GM12878 (cell line): ENCODE results near the gene PITPNM1. TPM values are rescaled to one million over a fixed set of nuclear protein-coding genes. Genes with fewer than 3 reads are reported as not detected.

Experiments used
- ASH2L ChIP-seq: fragments of 300-600, 200-600 bp; sonication (generic); IDR thresholded peaks from 2 replicates; pipeline ENCODE4 v1.6.1; 2017; ENCODE audit warnings: low read depth, mild to moderate bottlenecking, borderline replicate concordance
- ATF7 ChIP-seq: fragments of 450-650 bp; IDR thresholded peaks from 2 replicates; pipeline ENCODE4 v1.6.1; 2016; ENCODE audit warnings: low read depth, mild to moderate bottlenecking
- CHD4 ChIP-seq: fragments of 200-600 bp; sonication (generic); IDR thresholded peaks from 2 replicates; pipeline ENCODE4 v1.6.1; 2016; ENCODE audit warnings: mild to moderate bottlenecking
- IKZF1 ChIP-seq: fragments of 450-650 bp; conservative IDR thresholded peaks from 2 replicates; pipeline ENCODE4 v1.6.1; 2017; ENCODE audit warnings: antibody characterized with exemption, mild to moderate bottlenecking
- MEF2A ChIP-seq: IDR thresholded peaks from 2 replicates; pipeline ENCODE4 v1.6.1; 2011; ENCODE audit warnings: low read depth, mild to moderate bottlenecking, low read length, moderate library complexity; ENCODE audit not compliant: insufficient read depth
- NFIC ChIP-seq: IDR thresholded peaks from 2 replicates; pipeline ENCODE4 v1.6.1; 2012; ENCODE audit warnings: low read depth, mild to moderate bottlenecking, inconsistent platforms, low read length, moderate library complexity
- NFYB ChIP-seq: IDR thresholded peaks from 2 replicates; pipeline ENCODE4 v1.6.1; 2011; ENCODE audit warnings: low read depth, mild to moderate bottlenecking, low read length, improper control_type of control experiment, moderate library complexity; ENCODE audit not compliant: insufficient read depth
- RAD21 ChIP-seq: IDR thresholded peaks from 2 replicates; pipeline ENCODE4 v1.6.1; 2011; ENCODE audit warnings: mild to moderate bottlenecking, low read depth, low read length, moderate library complexity; ENCODE audit not compliant: insufficient read depth
- SMC3 ChIP-seq: IDR thresholded peaks from 2 replicates; pipeline ENCODE4 v1.6.1; 2011; ENCODE audit warnings: low read length, improper control_type of control experiment, borderline replicate concordance
- SUZ12 ChIP-seq: fragments of 200-600 bp; sonication (generic); IDR thresholded peaks from one replicate; pipeline ENCODE4 v1.6.1; 2018; ENCODE audit warnings: antibody characterized with exemption, mild to moderate bottlenecking; ENCODE audit not compliant: unreplicated experiment
- TAF1 ChIP-seq: IDR thresholded peaks from 2 replicates; pipeline ENCODE4 v1.6.1; 2011; ENCODE audit warnings: mild to moderate bottlenecking, low read depth, low read length, borderline replicate concordance
- TCF12 ChIP-seq: IDR thresholded peaks from 2 replicates; pipeline ENCODE4 v1.6.1; 2011; ENCODE audit warnings: low read depth, mild to moderate bottlenecking, low read length
- TCF7 ChIP-seq: IDR thresholded peaks from 2 replicates; pipeline ENCODE4 v1.6.1; 2014; ENCODE audit warnings: antibody characterized with exemption, borderline replicate concordance
- ZBED1 ChIP-seq: IDR thresholded peaks from 2 replicates; pipeline ENCODE4 v1.6.1; 2016; ENCODE audit warnings: borderline replicate concordance
- ZNF207 ChIP-seq: fragments of 450-650 bp; IDR thresholded peaks from 2 replicates; pipeline ENCODE4 v1.6.1; 2014; ENCODE audit warnings: antibody characterized with exemption, mild to moderate bottlenecking, borderline replicate concordance
- ZNF622 ChIP-seq: fragments of 450-650 bp; IDR thresholded peaks from 2 replicates; pipeline ENCODE4 v1.6.1; 2017; ENCODE audit warnings: mild to moderate bottlenecking, inconsistent platforms
- polyA plus RNA-seq, 11 experiments: library from polyadenylated mRNA; depleted of rRNA in 4 of 11; unstranded in 6 of 11; stranded (reverse) in 5 of 11; fragments of >200 nt; fragmentation: Nextera tagmentation in 4 of 11; fragmentation: Illumina TruSeq in 1 of 11; extraction: Ambion mirVana in 4 of 11; extraction: Trizol in 1 of 11; gene quantifications; 1 replicate in 1 of 11; 2 replicates in 10 of 11; pipeline versions ENCODE4 v1.2.1 to v1.2.3, GENCODE V29; 2011 to 2016; ENCODE audit warnings: inconsistent platforms in 2 of 11, missing spikeins in 2 of 11, low read depth in 1 of 11
- total RNA-seq, 4 experiments: library from RNA; depleted of rRNA in 3 of 4; stranded (reverse); fragments of >200 nt in 3 of 4; fragmentation: Illumina TruSeq in 1 of 4; extraction: Trizol in 1 of 4; gene quantifications; 2 replicates each; pipeline versions ENCODE4 v1.2.1 to v1.2.3, GENCODE V29; 2013 to 2021
- TF ChIP-seq, protein P1 (sequence below): IDR thresholded peaks from 2 replicates; pipeline ENCODE4 v1.6.1; 2012; ENCODE audit warnings: mild to moderate bottlenecking, low read depth, low read length
- TF ChIP-seq, protein P2 (sequence below): fragments of 450-650 bp; conservative IDR thresholded peaks from 2 replicates; pipeline ENCODE4 v1.6.1; 2017; ENCODE audit warnings: mild to moderate bottlenecking, moderate library complexity
- TF ChIP-seq, protein P3 (sequence below): IDR thresholded peaks from 2 replicates; pipeline ENCODE4 v1.6.1; 2012; ENCODE audit warnings: low read depth, low read length, improper control_type of control experiment
- TF ChIP-seq, protein P4 (sequence below): fragments of 450-650 bp; IDR thresholded peaks from 2 replicates; pipeline ENCODE4 v1.6.1; 2016; ENCODE audit warnings: mild to moderate bottlenecking
- TF ChIP-seq, protein P5 (sequence below): IDR thresholded peaks from 2 replicates; pipeline ENCODE4 v1.6.1; 2011; ENCODE audit warnings: borderline replicate concordance, low read depth, mild to moderate bottlenecking, moderate library complexity, mixed read lengths, low read length; ENCODE audit not compliant: insufficient read depth; ENCODE audit errors: extremely low read length

The PITPNM1 gene
- total and polyA plus RNA-seq, 10 of the 15 experiments (the other 5 are each of a cell fraction or from before 2014, with no cell fraction given), result 0.11 to 56.8 (median 16.5) TPM

DNA sequence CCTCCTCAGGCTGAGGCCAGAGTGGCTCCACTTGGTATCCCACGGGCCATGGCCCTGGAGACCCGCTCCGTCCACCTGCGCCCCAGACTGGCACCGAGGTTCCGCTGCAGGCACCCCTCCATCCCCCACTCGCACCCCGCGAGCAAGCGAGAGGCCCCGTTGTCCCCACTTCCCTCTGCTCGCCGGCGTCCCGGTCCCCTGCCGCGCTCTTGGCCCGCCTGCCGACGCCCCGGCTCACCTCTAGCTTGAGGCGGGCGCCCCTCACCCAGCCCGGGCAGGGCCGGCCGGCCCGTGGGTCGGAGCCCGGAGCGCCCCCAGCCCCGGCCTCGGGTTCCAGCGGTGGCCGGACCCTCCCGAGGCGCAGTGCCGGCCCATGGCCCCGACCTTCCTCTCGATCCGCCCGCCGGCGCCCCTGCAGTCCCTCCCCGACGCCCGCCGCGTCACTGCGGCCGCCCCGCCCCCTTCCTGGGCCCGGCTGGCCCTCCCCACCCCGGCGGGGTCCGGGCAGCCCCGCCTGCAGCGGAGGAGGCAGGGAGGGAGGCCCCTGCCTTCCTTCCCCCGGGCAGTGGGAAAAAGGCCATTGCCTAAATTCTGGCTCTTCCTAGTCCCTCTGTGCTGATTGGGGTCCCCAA, at the start of gene PITPNM1 (continued):
- TF ChIP-seq TAF1 (no peak), ATF7 (no peak), SMC3 (peak; percentile 6; the same call in 1 of the 2 replicates), RAD21 (no peak), ASH2L (no peak), NFYB (no peak), TCF7 (no peak), ZNF207 (no peak), TCF12 (no peak), CHD4 (no peak), NFIC (no peak), ZNF622 (no peak), IKZF1 (peak; percentile 56), MEF2A (no peak), ZBED1 (no peak), SUZ12 (no peak)
- TF ChIP-seq, protein P1, sequence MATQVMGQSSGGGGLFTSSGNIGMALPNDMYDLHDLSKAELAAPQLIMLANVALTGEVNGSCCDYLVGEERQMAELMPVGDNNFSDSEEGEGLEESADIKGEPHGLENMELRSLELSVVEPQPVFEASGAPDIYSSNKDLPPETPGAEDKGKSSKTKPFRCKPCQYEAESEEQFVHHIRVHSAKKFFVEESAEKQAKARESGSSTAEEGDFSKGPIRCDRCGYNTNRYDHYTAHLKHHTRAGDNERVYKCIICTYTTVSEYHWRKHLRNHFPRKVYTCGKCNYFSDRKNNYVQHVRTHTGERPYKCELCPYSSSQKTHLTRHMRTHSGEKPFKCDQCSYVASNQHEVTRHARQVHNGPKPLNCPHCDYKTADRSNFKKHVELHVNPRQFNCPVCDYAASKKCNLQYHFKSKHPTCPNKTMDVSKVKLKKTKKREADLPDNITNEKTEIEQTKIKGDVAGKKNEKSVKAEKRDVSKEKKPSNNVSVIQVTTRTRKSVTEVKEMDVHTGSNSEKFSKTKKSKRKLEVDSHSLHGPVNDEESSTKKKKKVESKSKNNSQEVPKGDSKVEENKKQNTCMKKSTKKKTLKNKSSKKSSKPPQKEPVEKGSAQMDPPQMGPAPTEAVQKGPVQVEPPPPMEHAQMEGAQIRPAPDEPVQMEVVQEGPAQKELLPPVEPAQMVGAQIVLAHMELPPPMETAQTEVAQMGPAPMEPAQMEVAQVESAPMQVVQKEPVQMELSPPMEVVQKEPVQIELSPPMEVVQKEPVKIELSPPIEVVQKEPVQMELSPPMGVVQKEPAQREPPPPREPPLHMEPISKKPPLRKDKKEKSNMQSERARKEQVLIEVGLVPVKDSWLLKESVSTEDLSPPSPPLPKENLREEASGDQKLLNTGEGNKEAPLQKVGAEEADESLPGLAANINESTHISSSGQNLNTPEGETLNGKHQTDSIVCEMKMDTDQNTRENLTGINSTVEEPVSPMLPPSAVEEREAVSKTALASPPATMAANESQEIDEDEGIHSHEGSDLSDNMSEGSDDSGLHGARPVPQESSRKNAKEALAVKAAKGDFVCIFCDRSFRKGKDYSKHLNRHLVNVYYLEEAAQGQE, result no peak
- TF ChIP-seq, protein P2, sequence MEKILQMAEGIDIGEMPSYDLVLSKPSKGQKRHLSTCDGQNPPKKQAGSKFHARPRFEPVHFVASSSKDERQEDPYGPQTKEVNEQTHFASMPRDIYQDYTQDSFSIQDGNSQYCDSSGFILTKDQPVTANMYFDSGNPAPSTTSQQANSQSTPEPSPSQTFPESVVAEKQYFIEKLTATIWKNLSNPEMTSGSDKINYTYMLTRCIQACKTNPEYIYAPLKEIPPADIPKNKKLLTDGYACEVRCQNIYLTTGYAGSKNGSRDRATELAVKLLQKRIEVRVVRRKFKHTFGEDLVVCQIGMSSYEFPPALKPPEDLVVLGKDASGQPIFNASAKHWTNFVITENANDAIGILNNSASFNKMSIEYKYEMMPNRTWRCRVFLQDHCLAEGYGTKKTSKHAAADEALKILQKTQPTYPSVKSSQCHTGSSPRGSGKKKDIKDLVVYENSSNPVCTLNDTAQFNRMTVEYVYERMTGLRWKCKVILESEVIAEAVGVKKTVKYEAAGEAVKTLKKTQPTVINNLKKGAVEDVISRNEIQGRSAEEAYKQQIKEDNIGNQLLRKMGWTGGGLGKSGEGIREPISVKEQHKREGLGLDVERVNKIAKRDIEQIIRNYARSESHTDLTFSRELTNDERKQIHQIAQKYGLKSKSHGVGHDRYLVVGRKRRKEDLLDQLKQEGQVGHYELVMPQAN, result peak; percentile 73; the same call in 1 of the 2 replicates
- TF ChIP-seq, protein P3, sequence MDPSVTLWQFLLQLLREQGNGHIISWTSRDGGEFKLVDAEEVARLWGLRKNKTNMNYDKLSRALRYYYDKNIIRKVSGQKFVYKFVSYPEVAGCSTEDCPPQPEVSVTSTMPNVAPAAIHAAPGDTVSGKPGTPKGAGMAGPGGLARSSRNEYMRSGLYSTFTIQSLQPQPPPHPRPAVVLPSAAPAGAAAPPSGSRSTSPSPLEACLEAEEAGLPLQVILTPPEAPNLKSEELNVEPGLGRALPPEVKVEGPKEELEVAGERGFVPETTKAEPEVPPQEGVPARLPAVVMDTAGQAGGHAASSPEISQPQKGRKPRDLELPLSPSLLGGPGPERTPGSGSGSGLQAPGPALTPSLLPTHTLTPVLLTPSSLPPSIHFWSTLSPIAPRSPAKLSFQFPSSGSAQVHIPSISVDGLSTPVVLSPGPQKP, result no peak
- TF ChIP-seq, protein P4, sequence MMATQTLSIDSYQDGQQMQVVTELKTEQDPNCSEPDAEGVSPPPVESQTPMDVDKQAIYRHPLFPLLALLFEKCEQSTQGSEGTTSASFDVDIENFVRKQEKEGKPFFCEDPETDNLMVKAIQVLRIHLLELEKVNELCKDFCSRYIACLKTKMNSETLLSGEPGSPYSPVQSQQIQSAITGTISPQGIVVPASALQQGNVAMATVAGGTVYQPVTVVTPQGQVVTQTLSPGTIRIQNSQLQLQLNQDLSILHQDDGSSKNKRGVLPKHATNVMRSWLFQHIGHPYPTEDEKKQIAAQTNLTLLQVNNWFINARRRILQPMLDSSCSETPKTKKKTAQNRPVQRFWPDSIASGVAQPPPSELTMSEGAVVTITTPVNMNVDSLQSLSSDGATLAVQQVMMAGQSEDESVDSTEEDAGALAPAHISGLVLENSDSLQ, result no peak
- TF ChIP-seq, protein P5, sequence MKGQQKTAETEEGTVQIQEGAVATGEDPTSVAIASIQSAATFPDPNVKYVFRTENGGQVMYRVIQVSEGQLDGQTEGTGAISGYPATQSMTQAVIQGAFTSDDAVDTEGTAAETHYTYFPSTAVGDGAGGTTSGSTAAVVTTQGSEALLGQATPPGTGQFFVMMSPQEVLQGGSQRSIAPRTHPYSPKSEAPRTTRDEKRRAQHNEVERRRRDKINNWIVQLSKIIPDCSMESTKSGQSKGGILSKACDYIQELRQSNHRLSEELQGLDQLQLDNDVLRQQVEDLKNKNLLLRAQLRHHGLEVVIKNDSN, result no peak
